LoVo (cell line): ENCODE results near the gene PLD5.
A peak's percentile ranks its signal among the peaks of the same experiment; 100 is the strongest.
"Not testable (repeated sequence)": the region's sequence is repeated elsewhere in the genome, so short reads cannot be mapped to it uniquely, and the experiment has no call there.

Experiments used
- DNase-seq: peaks from one replicate; pipeline ENCODE4 v3.0.0-alpha.2; 2016; ENCODE audit warnings: low spot score

PLD5 gene

DNA sequence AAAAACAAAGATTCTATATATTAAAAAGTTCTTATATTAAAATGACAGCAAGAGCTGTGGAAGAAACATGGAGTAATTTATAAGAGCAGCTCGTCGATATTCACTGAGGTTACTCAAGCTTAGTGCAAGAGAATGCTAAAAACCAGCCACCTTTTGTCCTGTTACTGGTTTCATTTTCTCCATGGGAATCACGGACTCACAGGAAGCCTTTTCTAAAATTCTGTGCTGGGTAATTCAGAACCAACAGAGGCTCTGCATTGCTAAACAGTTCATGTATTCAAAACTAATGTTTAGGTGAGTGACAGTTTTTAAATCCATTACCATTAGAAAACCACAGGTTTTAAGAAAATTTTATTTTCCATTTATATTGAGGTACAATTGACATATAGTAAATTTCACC, 377.8 kb downstream of the PLD5 start:
- DNase-seq = no peak

DNA sequence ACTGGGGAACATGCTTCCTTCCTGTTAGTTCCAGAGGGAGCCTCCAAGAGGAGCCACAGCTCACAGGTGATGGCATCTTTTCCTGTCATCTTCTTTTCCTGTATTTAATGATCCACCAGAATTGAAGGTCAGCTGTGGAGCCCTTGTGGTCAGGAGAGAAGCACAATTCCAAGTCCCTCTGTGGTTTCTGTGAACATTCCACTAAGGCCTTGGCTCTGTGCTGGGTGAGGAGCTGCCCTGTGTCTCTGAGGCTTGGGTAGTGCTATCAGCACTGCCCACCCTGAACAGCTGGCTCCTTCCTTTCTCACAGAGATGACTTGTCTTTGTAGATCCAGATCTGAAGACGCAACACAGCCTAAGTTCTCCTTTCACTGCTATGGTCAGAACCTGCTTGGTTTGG, 383.7 kb downstream of the PLD5 start:
- DNase-seq = no peak

DNA sequence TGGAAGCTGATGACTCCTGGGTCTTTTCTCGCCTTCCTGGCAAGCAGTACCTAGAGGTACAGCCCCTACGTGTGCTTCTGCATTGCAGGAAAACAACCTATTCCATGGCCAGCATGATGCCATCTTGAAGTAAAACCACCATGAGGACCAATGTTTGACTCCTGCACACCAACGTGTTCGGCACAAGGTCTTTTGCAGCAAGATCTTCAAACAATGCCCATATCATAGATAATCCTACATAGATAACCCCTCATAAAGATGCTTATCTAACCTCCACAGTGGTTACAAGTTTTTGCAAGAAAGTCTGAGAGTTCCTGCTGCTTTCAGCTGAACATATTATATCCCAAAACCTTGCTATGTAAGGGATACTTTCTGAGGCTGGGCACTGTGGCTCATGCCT, 384.5 kb downstream of the PLD5 start:
- DNase-seq = no peak

DNA sequence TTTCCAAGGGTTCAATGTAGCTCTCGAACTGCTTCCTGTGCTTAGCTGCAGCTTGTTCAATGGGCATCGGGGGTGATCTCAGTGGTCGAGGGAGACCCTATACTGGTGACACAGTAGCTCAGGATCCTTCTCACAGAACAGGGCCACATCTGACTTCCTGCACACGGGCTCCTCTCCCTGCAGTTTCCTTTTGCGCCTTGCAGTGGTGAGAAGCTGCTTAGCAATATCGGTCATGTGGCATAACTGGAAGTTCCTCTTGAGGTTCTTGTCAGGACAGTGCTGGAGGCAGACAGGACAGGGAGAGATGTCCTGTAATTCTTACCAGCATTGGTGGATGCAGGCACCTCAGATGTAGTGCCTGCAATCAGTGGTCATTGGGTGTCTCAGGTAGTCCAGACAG, 385.1 kb downstream of the PLD5 start:
- DNase-seq = no peak

DNA sequence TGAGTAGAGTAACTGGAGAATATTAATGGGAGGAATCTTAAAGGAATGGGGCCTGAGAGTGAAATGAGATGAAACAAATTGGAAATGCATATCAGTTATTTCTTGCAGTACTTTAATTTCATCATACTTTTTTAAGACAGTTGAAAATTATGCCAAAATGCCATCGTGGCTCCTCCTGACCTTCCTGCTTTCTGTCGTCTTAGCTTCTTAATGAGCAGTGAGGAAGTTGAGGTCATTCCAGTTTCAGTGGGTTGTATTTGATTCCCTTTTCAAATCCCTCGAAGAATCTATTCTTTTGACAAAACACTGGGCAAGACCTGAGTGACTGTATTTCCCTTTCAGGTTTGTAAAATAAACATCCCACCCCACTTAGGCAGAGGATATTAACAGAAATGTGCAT, 390.7 kb downstream of the PLD5 start:
- DNase-seq = no peak

DNA sequence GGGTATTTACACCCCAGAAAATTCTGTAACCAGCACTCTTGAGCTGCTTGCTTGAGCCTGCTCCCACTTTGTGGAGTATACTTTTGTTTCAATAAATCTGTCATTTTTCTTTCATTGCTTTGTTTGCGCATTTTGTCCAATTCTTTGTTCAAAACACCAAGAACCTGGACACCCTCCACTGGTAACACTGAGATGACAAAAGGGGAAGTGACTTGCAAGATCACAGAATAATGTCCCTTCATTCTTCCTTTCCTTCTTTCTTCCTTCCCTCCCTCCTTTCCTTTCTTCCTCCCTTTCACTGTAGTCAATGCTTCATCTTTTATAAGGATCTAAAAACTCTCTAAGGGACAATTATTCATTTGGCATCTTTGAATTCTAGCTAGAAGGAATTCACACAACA, 391.1 kb downstream of the PLD5 start:
- DNase-seq = no peak

DNA sequence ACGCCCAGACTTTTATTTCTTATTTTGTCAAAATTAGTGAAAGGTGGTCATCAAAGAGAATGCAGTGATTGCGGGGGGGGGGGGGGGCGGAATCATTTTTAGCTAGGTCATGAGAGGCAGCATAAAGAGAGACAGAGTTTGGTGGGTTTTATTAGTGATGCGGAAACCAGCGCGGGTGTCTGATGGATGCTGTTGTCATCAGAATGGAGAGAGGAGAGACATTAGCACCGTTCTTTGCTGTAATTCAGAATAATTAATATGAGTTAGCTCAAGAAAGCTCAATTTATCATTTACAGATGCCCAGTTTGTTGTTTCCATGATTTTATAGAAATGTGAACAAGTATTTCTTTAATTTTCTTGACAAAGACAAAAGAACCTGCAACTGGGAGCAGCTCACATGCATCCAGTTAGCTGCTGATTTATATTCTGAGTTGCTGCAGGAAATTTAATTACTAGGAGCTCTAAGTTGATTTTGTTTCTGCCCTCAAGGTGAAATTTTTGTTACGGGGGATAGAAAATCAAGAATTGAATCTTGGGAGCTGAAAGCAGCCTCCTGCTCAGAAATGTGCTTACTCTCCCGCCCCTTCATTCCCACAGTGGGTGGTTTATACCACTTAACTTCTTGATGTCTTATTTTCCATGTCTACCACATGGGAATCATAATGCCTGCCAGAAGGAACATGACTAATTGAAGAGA, 392.2 kb downstream of the PLD5 start:
- DNase-seq = no peak

DNA sequence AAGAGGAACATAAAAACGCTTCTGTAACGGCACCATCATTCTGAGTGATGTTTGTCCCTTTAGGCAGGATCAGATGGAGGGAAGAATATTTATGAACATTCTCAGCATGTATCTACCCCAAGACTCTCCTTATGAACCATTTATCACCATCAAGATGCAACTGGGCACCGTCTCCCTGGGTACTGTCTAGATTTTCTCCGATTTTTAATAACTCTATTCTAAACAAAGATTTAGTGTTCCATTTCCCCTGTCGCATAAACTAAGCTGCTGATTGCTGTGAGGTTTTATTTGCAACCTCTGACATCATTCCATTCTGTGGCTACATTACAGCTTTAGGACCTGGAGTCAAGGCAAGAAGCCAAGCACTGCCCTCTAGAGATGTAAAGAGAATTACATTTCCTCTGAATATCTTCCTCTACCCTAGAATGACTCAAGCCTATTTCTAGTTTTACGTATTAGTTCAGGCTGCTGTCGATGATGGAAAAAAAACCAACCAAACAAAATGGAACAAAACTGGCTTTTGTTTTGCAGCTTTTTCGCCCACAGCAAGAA, 395.5 kb downstream of the PLD5 start:
- DNase-seq = peak; percentile 18

DNA sequence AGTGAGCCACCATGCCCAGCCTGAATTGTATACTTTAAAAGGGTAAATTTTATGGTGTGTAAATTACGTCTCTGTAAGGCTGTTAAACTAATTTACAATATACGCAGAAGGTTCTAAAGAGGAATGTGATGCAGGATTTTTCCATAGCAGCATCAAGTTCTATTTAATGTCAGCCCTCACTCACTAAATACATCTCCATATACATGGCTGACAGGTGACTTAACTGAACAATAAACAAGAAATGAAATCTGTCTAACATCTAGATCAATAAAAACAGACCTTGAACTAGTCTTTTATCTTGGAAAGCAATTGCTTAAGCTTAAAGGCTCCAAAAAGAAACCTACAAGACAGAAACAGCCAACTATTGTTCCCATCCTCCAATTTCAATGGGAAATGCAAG, 404.1 kb downstream of the PLD5 start:
- no peak for DNase-seq

DNA sequence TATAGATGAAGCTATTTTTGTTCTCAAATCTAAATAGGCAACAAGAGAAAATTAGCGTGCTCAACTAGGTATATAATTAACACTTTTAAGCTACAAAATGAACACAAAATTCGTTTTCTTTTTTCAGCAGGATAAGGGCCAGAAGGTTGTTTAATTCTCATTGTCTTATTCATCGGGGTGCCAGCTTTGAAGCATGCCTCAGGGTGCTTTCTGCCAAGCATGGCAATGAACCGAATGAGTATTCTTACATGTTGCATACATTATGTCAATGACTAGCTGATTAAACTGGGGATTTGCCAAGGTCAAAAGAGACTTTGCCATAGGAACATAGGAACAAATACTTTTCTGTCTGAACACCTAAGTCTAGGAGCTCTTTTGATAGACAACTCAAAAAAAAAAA, 423.6 kb downstream of the PLD5 start:
- DNase-seq = no peak

DNA sequence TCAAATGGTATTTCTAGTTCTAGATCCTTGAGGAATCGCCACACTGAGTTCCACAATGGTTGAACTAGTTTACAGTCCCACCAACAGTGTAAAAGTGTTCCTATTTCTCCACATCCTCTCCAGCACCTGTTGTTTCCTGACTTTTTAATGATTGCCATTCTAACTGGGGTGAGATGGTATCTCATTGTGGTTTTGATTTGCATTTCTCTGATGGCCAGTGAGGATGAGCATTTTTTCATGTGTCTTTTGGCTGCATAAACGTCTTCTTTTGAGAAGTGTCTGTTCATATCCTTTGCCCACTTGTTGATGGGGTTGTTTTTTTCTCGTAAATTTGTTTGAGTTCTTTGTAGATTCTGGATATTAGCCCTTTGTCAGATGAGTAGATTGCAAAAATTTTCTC, 427.2 kb downstream of the PLD5 start:
- DNase-seq = not testable (repeated sequence)

DNA sequence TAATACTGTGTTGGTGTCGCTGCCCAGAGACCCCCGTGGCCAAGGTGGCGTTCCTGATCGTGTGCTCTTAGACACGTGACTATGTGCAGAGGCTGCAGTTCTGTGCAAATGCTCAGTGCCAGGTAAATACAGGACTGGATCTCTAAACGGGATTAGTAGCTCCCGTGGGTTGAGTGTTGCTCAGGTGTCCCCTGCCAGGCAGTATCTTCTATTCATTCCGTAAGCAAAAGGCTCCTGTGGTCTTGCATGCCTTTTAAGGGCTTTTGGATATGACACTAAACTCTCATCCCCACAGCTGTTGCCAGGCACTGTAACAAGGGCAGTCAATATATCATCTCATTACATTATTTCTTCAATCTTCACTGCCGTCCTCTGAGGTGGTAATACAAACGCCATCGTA, 431.4 kb downstream of the PLD5 start:
- no peak for DNase-seq

DNA sequence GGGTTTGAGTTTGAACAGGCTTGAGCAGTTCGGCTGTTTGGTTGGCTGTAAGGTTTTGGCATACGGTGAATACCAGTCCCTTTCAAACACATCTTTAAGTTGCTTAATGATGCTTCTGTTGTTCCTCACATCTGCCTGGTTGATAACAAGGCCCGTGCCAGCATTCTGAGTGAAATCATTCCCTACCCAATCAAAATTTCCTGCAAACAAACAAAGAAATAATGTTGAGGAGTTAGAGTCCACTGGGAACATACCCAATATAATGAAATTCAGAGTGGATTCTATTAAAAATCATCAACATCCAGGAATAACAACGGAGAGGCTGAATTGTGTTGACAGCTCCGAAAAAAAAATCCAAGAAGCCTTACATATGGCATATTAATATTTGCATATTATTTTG, 434.6 kb downstream of the PLD5 start:
- DNase-seq = no peak

DNA sequence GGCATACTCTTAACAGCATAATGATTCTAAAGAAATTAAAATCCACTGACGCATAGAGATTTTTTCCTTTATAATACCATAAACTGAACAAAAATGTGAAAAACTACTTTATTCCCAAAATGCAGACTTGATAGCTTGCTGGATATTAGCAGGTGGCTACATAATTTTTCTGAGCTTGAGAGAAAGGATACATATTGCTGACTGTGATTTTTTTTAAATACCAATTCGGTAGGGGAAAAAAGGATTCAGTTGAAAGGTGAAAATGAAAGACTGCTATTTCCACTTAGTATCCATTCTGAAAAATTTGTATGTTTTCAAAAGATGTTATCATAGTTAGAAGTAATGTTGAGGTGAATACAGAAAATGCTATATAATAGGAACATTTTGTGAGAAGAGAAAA, 435.6 kb downstream of the PLD5 start:
- DNase-seq = no peak

DNA sequence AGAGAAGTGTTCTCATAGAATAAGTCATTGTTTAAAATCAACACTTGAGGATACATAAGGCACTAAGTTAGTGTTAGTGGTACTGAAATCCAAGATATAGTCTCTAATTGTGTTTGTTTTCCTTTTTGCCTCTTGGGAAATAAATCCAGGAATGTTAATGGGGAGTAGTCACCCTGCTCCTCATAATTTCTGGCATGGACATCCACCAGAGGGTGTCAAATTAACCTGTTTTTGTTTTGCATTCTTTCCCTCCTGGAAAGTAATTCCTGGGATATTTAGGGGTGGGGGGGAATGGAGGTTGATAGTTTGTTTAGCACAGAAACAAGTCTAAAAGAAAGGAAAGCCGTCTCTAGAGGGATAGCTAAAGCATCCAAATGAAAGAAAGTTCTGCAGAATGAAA, 437.8 kb downstream of the PLD5 start:
- no peak for DNase-seq

DNA sequence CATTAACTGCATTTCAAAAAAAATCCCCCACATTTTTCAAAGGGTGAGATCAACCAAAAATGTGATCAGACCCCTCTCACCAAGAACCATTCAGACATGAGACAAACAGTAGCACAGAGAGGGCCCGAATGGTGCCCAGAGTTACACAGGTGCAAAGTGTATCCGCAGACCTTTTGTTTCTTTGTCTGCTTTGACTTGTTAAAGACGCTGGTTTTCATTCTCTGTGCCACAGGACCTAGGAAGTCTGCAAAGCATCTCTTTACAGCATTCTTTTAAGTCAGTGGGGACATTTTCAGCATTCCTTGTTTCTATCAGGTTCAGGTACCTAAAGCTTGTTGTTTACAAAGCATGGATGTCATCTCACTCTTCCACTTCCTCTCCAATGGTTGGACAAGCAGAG, 438.4 kb downstream of the PLD5 start:
- no peak for DNase-seq

DNA sequence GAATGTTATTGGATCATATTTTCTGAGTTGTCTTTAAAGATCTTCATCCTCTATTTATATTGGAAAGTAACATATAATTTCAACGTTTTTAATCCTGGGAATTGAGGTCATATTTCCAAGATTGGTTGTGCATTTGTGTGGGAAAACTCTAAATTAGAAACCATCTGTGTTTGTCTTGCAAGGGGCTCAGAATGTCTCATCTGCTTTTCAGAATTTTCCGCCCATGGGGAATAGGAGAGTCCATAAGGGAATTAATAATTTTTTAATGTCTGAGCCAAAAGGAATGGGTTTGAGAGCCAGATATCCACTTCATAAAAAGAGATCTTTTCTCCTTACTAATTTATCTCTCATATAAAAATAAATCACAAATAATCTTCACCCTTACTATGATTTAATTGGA, 440.8 kb downstream of the PLD5 start:
- DNase-seq = no peak

DNA sequence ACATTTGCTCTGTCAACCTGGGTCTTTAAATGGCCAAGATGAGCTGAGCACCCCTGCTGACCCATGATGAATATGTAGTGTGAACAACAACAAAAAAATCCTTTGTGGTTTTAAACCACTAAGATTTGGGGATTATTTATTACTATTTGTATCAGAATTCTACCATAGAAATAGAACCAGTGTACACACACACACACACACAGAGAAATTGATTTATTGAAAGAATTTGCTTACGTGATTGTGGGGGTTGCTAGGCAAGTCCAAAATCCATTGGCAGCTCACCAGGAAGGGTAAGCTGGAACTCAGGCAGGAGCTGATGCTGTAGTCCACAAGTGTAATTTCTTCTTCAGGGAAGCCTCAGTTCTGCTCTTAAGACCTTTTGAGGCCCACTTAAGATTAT, 443.1 kb downstream of the PLD5 start:
- no peak for DNase-seq

DNA sequence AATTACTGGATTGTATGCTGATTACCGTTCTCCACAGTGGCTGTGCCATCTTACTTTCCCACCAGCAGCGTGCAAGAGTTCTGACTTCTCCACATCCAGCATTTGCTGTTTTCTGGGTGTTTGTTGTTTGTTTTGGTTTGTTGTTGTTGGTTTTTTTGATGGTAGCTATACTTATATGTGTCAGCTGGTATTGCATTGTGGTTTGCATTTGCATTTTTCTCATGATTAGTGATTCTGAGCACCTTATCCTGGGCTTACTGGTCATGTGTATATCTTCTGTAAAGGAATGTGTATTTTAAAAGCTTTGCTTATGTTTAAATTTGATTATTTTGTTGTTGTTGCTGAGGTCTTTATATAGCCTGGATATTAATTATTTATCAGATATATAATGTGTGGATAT, 458.7 kb downstream of the PLD5 start:
- DNase-seq = no peak

DNA sequence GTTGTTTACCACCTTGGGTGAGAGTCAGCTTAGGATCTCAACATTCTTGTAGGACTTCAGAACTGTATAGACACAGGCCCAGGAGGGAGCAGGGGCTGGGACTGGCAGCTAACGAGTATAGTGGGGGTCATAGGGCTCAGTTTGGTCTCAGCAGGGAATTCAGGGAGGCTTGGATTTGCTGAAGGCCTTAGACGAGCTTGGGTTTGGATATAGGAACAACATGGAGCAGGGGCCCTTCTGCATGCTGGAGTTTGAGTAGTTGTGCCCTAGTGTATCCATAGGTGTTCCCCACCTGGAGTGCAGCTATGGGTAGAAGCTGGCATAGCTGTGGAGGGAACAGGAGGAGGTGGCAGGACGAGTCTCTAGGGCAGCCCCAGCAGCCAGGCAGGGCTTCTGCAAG, 462.2 kb downstream of the PLD5 start:
- no peak for DNase-seq

DNA sequence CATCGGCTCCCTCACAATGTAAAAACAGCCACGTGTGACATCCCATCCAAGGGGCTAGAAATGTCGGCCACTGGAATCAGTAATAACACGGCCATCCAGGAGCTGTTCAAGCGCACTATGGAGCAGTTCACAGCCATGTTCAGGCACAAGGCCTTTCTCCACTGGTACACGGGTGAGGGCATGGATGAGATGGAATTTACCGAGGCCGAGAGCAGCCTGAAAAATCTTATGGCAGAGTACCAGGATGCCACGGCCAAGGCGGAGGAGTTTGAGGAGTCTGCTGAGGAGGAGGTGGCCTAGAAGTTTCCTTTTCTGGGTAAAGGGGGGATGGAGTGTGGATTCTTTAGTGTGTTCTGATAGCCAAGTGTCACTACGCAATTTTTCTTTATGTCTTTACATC, 464.5 kb downstream of the PLD5 start:
- DNase-seq = no peak

DNA sequence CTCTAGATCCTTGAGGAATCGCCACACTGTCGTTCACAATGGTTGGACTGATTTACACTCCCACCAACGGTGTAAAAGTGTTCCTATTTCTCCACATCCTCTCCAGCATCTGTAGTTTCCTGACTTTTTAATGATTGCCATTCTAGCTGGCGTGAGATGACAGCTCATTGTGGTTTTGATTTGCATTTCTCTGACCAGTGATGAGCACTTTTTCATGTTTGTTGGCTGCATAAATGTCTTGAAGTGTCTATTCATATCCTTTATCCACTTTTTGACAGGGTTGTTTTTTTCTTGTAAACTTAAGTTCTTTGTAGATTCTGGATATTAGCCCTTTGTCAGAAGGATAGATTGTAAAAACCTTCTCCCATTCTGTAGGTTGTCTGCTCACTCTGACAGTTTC, 465.9 kb downstream of the PLD5 start:
- DNase-seq = not testable (repeated sequence)

DNA sequence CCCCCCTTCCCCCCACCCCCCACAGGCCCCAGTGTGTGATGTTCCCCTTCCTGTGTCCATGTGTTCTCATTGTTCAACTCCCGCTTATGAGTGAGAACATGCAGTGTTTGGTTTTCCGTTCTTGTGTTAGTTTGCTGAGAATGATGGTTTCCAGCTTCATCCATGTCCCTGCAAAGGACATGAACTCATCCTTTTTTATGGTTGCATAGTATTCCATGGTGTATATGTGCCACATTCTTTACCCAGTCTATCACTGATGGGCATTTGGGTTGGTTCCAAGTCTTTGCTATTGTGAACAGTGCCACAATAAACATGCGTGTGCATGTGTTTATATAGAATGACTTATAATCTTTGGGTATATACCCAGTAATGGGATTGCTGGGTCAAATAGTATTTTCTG, 466.3 kb downstream of the PLD5 start:
- not testable (repeated sequence) for DNase-seq

DNA sequence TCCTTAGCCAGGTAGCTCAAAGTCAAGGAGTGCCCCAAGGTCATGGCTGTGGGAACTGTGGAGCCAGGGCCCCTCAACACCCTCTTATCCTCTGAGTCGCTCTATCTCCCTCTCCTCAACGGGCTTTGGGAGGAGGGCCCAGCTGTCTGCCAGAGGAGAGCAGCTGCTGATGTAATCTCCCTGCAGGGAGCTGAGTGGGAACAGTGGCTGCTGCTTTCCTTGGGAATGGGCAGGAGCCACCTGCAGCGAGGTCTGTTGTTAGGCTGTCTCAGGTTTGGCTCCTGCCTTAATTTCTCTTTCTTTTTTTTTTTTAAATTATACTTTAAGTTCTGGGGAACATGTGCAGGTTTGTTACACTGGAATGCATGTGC, 466.8 kb downstream of the PLD5 start:
- DNase-seq = no peak
